ENCODE data around the gene FAM151B.

Gene FAM151B

DNA sequence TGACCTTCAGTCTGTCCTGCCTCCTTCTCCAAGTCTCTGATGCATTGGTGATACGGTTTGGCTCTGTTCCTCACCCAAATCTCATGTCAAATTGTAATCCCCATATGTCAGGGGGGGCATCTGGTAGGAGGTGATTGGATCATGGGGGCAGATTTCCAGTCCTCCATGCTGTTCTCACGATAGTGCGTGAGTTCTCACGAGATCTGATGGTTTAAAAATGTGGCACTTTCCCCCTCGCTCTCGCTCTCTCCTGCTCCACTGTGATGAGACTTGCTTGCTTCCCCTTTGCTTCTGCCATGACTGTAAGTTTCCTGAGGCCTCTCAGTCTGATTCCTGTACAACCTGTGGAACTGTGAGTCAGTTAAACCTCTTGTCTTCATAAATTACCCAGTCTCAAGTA, 96.9 kb downstream of the FAM151B start:
- DNase-seq (no peak), ATAC-seq (replicated peaks) (no peak)
- no peaks in the 10 kb centered on the region for H3K4me1 Mint-ChIP-seq
- no peak overlapping the region for H3K4me3 Mint-ChIP-seq
- H3K36me3 Mint-ChIP-seq: no peaks in the 10 kb centered on the region
- H3K27ac Mint-ChIP-seq: no peak overlapping the region
- peaks cover 0 to 8% of the 10 kb centered on the region in 2 donors for H3K27me3 Mint-ChIP-seq
- H3K9me3 Mint-ChIP-seq: peaks cover 1% of the 10 kb centered on the region in 2 donors

GRCh38 chr5:80588858-80589540, 101.1 kb downstream of the FAM151B start:
- no peak overlapping the region for H3K4me3 Mint-ChIP-seq
- no peaks in the 10 kb centered on the region for H3K9me3 Mint-ChIP-seq
- H3K27me3 Mint-ChIP-seq: peaks cover 13% of the 10 kb centered on the region in 2 donors
- H3K4me1 Mint-ChIP-seq: no peaks in the 10 kb centered on the region
- DNase-seq: no peak
- ATAC-seq (replicated peaks): no peak
- peak overlapping the region; percentile 7 for H3K27ac Mint-ChIP-seq
- no peaks in the 10 kb centered on the region for H3K36me3 Mint-ChIP-seq

DNA sequence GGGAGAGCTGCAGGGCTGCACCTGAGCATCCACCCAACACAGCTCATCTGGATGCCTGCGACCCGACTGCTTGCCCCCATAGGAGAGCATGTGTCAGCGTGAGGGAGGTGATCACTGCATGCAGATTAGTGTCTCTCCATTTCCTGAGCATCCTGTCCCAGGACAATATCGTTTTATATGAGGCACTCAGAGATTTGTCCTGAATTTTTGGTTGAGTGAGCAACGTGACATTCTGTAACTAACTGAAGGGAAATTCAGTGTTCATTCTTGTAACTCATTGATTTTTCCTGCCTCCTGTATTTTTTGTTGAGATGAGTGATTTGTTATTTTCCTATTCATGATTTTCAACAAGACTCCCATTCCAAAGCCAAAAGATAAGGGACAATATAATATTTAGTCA, 102.9 kb downstream of the FAM151B start:
- Mint-ChIP-seq H3K27me3 (peaks cover 6 to 13% of the 10 kb centered on the region in 2 donors), H3K4me1 (no peaks in the 10 kb centered on the region), H3K36me3 (no peaks in the 10 kb centered on the region), H3K9me3 (no peaks in the 10 kb centered on the region), H3K4me3 (no peak overlapping the region), H3K27ac (no peak overlapping the region)
- ATAC-seq (replicated peaks) (no peak), DNase-seq (no peak)

GRCh38 chr5:80591352-80591751, 103.5 kb downstream of the FAM151B start:
- Mint-ChIP-seq H3K4me3 (no peak overlapping the region), H3K9me3 (no peaks in the 10 kb centered on the region), H3K36me3 (no peaks in the 10 kb centered on the region), H3K4me1 (no peaks in the 10 kb centered on the region), H3K27ac (no peak overlapping the region), H3K27me3 (peaks cover 6 to 13% of the 10 kb centered on the region in 2 donors)
- no peak for DNase-seq
- ATAC-seq (replicated peaks): no peak

- H3K27ac Mint-ChIP-seq: no peak overlapping the region
- no peaks in the 10 kb centered on the region for H3K4me1 Mint-ChIP-seq
- ATAC-seq (replicated peaks) (no peak), DNase-seq (no peak)
- no peak overlapping the region for H3K4me3 Mint-ChIP-seq
- peaks cover 6 to 13% of the 10 kb centered on the region in 2 donors for H3K27me3 Mint-ChIP-seq
- H3K9me3 Mint-ChIP-seq: no peaks in the 10 kb centered on the region
- H3K36me3 Mint-ChIP-seq: no peaks in the 10 kb centered on the region
Measured at GRCh38 chr5:80592105-80592504, 104.2 kb downstream of the FAM151B start.

Measured in stimulated activated naive B cell treated with anti-CD40 and anti-IgM and Interleukin-4, amounts not matched to agents 10 μg/mL and 1 μg/mL and 100 μg/mL, for 72 hours (primary cell).